Neural cell (in vitro differentiated cells): ENCODE measurements around the gene GPC5. TPM values are rescaled to one million over a fixed set of nuclear protein-coding genes. Genes with fewer than 3 reads are reported as not detected.

ENCODE experiments used
- H2AFZ ChIP-seq: fragments of 200-600, 300-800 bp; sonication (generic), shearing (Covaris generic); 2 replicates; pipeline ENCODE4 v1.6.0; 2014; ENCODE audit warnings: low read depth, mild to moderate bottlenecking, antibody characterized with exemption, low read length, moderate library complexity
- H3F3A ChIP-seq: fragments of 200-600 bp; shearing (Covaris generic); 2 replicates; pipeline ENCODE4 v1.6.1; 2016; ENCODE audit warnings: mild to moderate bottlenecking, moderate library complexity, mixed read lengths, antibody characterized with exemption, low read length; ENCODE audit not compliant: insufficient read depth, poor library complexity, severe bottlenecking
- H3K27ac ChIP-seq: fragments of 200-600, 300-800 bp; sonication (generic), shearing (Covaris generic); 2 replicates; pipeline ENCODE4 v1.5.1; 2014; ENCODE audit warnings: mild to moderate bottlenecking, low read length, moderate library complexity
- H3K27me3 ChIP-seq: fragments of 300-800, 200-600 bp; sonication (generic), shearing (Covaris generic); 2 replicates; pipeline ENCODE4 v1.6.0; 2014; ENCODE audit warnings: mild to moderate bottlenecking, low read depth, low read length, moderate library complexity; ENCODE audit not compliant: insufficient read depth
- H3K36me3 ChIP-seq: fragments of 300-800, 200-600 bp; sonication (generic), shearing (Covaris generic); 2 replicates; pipeline ENCODE4 v1.5.1; 2014; ENCODE audit warnings: mild to moderate bottlenecking, antibody characterized with exemption, low read length, moderate library complexity; ENCODE audit not compliant: insufficient read depth
- H3K4me2 ChIP-seq: fragments of 300-800, 200-600 bp; sonication (generic), shearing (Covaris generic); 2 replicates; pipeline ENCODE4 v1.6.0; 2014; ENCODE audit warnings: mild to moderate bottlenecking, low read length
- H3K4me3 ChIP-seq: fragments of 300-800, 200-600 bp; sonication (generic), shearing (Covaris generic); 2 replicates; pipeline ENCODE4 v1.5.1; 2014; ENCODE audit warnings: mild to moderate bottlenecking, low read length, moderate library complexity
- H3K79me2 ChIP-seq: fragments of 200-600 bp; shearing (Covaris generic); replicated peaks from 2 replicates; pipeline ENCODE4 v1.6.0; 2014; ENCODE audit warnings: mild to moderate bottlenecking, low read length, moderate library complexity; ENCODE audit not compliant: insufficient read depth
- H3K9ac ChIP-seq: fragments of 300-800, 200-600 bp; sonication (generic), shearing (Covaris generic); 2 replicates; pipeline ENCODE4 v1.6.1; 2016; ENCODE audit warnings: mild to moderate bottlenecking, low read length, mixed read lengths
- H3K9me2 ChIP-seq: fragments of 200-600 bp; shearing (Covaris generic); 2 replicates; pipeline ENCODE4 v1.6.1; 2016; ENCODE audit warnings: mild to moderate bottlenecking, low read length, mixed read lengths; ENCODE audit not compliant: insufficient read depth
- H3K9me3 ChIP-seq: fragments of 200-600, 300-800 bp; sonication (generic), shearing (Covaris generic); 2 replicates; pipeline ENCODE4 v1.6.1; 2016; ENCODE audit warnings: mild to moderate bottlenecking, mixed run types, low read length, moderate library complexity, mixed read lengths
- H4K20me1 ChIP-seq: fragments of 200-600 bp; shearing (Covaris generic); 2 replicates; pipeline ENCODE4 v1.6.1; 2016; ENCODE audit warnings: mild to moderate bottlenecking, mixed run types; ENCODE audit not compliant: insufficient read depth
- CTCF ChIP-seq: fragments of 450-650 bp; IDR thresholded peaks from 2 replicates; pipeline ENCODE4 v1.5.1; 2014; ENCODE audit warnings: antibody characterized with exemption, mild to moderate bottlenecking, moderate library complexity; ENCODE audit not compliant: poor library complexity, severe bottlenecking
- EP300 ChIP-seq: fragments of 450-650 bp; conservative IDR thresholded peaks from 2 replicates; pipeline ENCODE4 v1.6.1; 2014; ENCODE audit warnings: antibody characterized with exemption, mild to moderate bottlenecking, moderate library complexity; ENCODE audit not compliant: poor library complexity, severe bottlenecking
- EZH2 ChIP-seq: fragments of 200-600, 300-800 bp; shearing (Covaris generic), sonication (generic); IDR thresholded peaks from 2 replicates; pipeline ENCODE4 v1.6.1; 2014; ENCODE audit warnings: antibody characterized with exemption, low read length, borderline replicate concordance, mild to moderate bottlenecking; ENCODE audit not compliant: insufficient read depth, poor library complexity, severe bottlenecking
- MXI1 ChIP-seq: fragments of 450-650 bp; conservative IDR thresholded peaks from 2 replicates; pipeline ENCODE4 v1.6.1; 2014; ENCODE audit warnings: antibody characterized with exemption, mild to moderate bottlenecking; ENCODE audit not compliant: poor library complexity, severe bottlenecking
- POLR2AphosphoS5 ChIP-seq: IDR thresholded peaks from 2 replicates; pipeline ENCODE4 v1.6.1; 2012
- RAD21 ChIP-seq: fragments of 450-650 bp; conservative IDR thresholded peaks from 2 replicates; pipeline ENCODE4 v1.6.1; 2014; ENCODE audit warnings: antibody characterized with exemption, mild to moderate bottlenecking, moderate library complexity
- REST ChIP-seq: IDR thresholded peaks from 2 replicates; pipeline ENCODE4 v1.6.1; 2012; ENCODE audit warnings: borderline replicate concordance
- SMC3 ChIP-seq: fragments of 450-650 bp; conservative IDR thresholded peaks from 2 replicates; pipeline ENCODE4 v1.6.1; 2014; ENCODE audit warnings: antibody characterized with exemption, mild to moderate bottlenecking, moderate library complexity; ENCODE audit not compliant: poor library complexity
- TAF1 ChIP-seq: IDR thresholded peaks from 2 replicates; pipeline ENCODE4 v1.6.1; 2012; ENCODE audit warnings: low read depth
- polyA plus RNA-seq: library from polyadenylated mRNA; depleted of rRNA; stranded (reverse); fragments of >200 nt; gene quantifications from 2 replicates; pipeline ENCODE4 v1.2.3, GENCODE V29; 2014

GPC5 gene
- polyA plus RNA-seq, 1 donor from 2014 or later, result 5.0 TPM

- no peak overlapping the region for H3K27ac ChIP-seq
- H3K9me2 ChIP-seq, result no peaks in the 10 kb centered on the region
- H2AFZ ChIP-seq, result no peak overlapping the region
- H3K9ac ChIP-seq, result no peak overlapping the region
- no peaks in the 10 kb centered on the region for H3F3A ChIP-seq
- H3K27me3 ChIP-seq, result no peaks in the 10 kb centered on the region
- H3K4me2 ChIP-seq, result no peak overlapping the region
- H3K4me3 ChIP-seq, result no peak overlapping the region
- no peaks in the 10 kb centered on the region for H3K79me2 ChIP-seq
- H3K36me3 ChIP-seq, result no peaks in the 10 kb centered on the region
- H3K9me3 ChIP-seq, result no peaks in the 10 kb centered on the region
- no peaks in the 10 kb centered on the region for H4K20me1 ChIP-seq
- TF ChIP-seq POLR2AphosphoS5 (no peak), CTCF (no peak), EZH2 (no peak), REST (no peak), MXI1 (no peak), SMC3 (no peak), TAF1 (no peak), RAD21 (no peak), EP300 (no peak)
Measured at GRCh38 chr13:92658293-92658692, 1259.9 kb downstream of the GPC5 start.

- Histone ChIP-seq H3K27ac (no peak overlapping the region), H3K9ac (no peak overlapping the region), H3K79me2 (no peaks in the 10 kb centered on the region), H3K36me3 (no peaks in the 10 kb centered on the region), H3K27me3 (no peaks in the 10 kb centered on the region), H3F3A (no peaks in the 10 kb centered on the region), H3K4me2 (no peak overlapping the region), H3K9me2 (no peaks in the 10 kb centered on the region), H2AFZ (no peak overlapping the region), H4K20me1 (no peaks in the 10 kb centered on the region), H3K4me3 (no peak overlapping the region), H3K9me3 (no peaks in the 10 kb centered on the region)
- TF ChIP-seq SMC3, result no peak
- TF ChIP-seq EP300, result no peak
- TF ChIP-seq POLR2AphosphoS5, result no peak
- TF ChIP-seq MXI1, result no peak
- TF ChIP-seq EZH2, result no peak
Measured at GRCh38 chr13:92661406-92661805, 1263.0 kb downstream of the GPC5 start.

GRCh38 chr13:92668157-92668556 lies 1269.7 kb downstream of the GPC5 start:
- H3K4me3 ChIP-seq, result no peak overlapping the region
- no peak overlapping the region for H2AFZ ChIP-seq
- H4K20me1 ChIP-seq, result no peaks in the 10 kb centered on the region
- no peaks in the 10 kb centered on the region for H3K36me3 ChIP-seq
- no peaks in the 10 kb centered on the region for H3F3A ChIP-seq
- H3K4me2 ChIP-seq, result no peak overlapping the region
- H3K9me2 ChIP-seq, result no peaks in the 10 kb centered on the region
- H3K79me2 ChIP-seq, result no peaks in the 10 kb centered on the region
- H3K27me3 ChIP-seq, result no peaks in the 10 kb centered on the region
- no peak overlapping the region for H3K27ac ChIP-seq
- no peaks in the 10 kb centered on the region for H3K9me3 ChIP-seq
- H3K9ac ChIP-seq, result no peak overlapping the region
- TF ChIP-seq POLR2AphosphoS5, result no peak
- TF ChIP-seq RAD21, result no peak
- no peak for TF ChIP-seq REST
- TF ChIP-seq TAF1, result no peak
- TF ChIP-seq CTCF, result no peak
- TF ChIP-seq MXI1, result no peak
- TF ChIP-seq SMC3, result no peak
- TF ChIP-seq EZH2, result no peak
- no peak for TF ChIP-seq EP300
